H1 (cell line): ENCODE data around the gene EMID1.

Source experiments
- CREB1 ChIP-seq: IDR thresholded peaks from 2 replicates; pipeline ENCODE4 v1.6.1; 2012; ENCODE audit warnings: inconsistent platforms
- CTCF ChIP-seq, 3 experiments: IDR thresholded peaks; 1 replicate in 2 of 3; 2 replicates in 1 of 3; pipeline versions ENCODE4 v1.5.1 to v1.6.1; 2011; ENCODE audit warnings: low read length in 3 of 3, mild to moderate bottlenecking in 3 of 3, inconsistent platforms in 2 of 3, low read depth in 1 of 3, moderate library complexity in 1 of 3; ENCODE audit not compliant: insufficient read depth in 1 of 3; ENCODE audit errors: control extremely low read depth in 1 of 3
- EZH2 ChIP-seq: fragments of 200-600 bp; sonication (generic); IDR thresholded peaks from 2 replicates; pipeline ENCODE4 v1.7.1; 2012; ENCODE audit warnings: low read depth, mild to moderate bottlenecking, moderate library complexity, low read length, inconsistent platforms; ENCODE audit not compliant: severe bottlenecking
- POLR2A ChIP-seq, 2 experiments: IDR thresholded peaks; 1 replicate in 1 of 2; 2 replicates in 1 of 2; pipeline ENCODE4 v1.6.1; 2011; ENCODE audit warnings: low read depth in 2 of 2, low read length in 2 of 2, mild to moderate bottlenecking in 2 of 2; ENCODE audit errors: control extremely low read depth in 1 of 2
- SP1 ChIP-seq: IDR thresholded peaks from 2 replicates; pipeline ENCODE4 v1.6.1; 2011; ENCODE audit warnings: low read depth, low read length
- ZNF274 ChIP-seq: IDR thresholded peaks from 2 replicates; pipeline ENCODE4 v1.7.0; 2012; ENCODE audit warnings: low read length, borderline replicate concordance; ENCODE audit errors: extremely low read depth

GRCh38 chr22:29209624-29209929, 3.9 kb downstream of the EMID1 start:
- TF ChIP-seq ZNF274 (no peak), SP1 (no peak), EZH2 (no peak), CREB1 (no peak), CTCF (IDR thresholded peaks at IDR 0.05; ENCODE audit: control extremely low read depth in 1 of 3, insufficient read depth in 1 of 3, low read depth in 1 of 3, low read length in 3 of 3) (no peak), POLR2A (IDR thresholded peaks at IDR 0.05; ENCODE audit: control extremely low read depth in 1 of 2, low read depth in 2 of 2, low read length in 2 of 2) (no peak)
